AG20443 (cell line): ENCODE data around the gene ARHGEF5.
"Not testable (repeated sequence)": the region's sequence is repeated elsewhere in the genome, so short reads cannot be mapped to it uniquely, and the experiment has no call there.

ENCODE experiments used
- DNase-seq: peaks from one replicate; pipeline ENCODE4 v3.0.0; 2012; ENCODE audit warnings: low spot score, mixed read lengths

ARHGEF5 gene

GRCh38 chr7:144355176-144355822 lies at the start of gene ARHGEF5:
TSS of gene ARHGEF5 (plus strand) at chr7:144355402. CDS start at chr7:144362670, 7,268 bp downstream.
- DNase-seq: not testable (repeated sequence)

GRCh38 chr7:144309702-144310101 lies 45.5 kb upstream of the ARHGEF5 start:
- DNase-seq: not testable (repeated sequence)

- not testable (repeated sequence) for DNase-seq
Observed at GRCh38 chr7:144311218-144311617, 44.0 kb upstream of the ARHGEF5 start.

- DNase-seq: not testable (repeated sequence)
Observed at GRCh38 chr7:144311872-144312469, 43.2 kb upstream of the ARHGEF5 start, which contains the start of gene OR2A1. TSS of gene OR2A1 (plus strand) at chr7:144312419. CDS start at chr7:144318125, 5,706 bp downstream.

- not testable (repeated sequence) for DNase-seq
Observed at GRCh38 chr7:144317537-144317936, 37.7 kb upstream of the ARHGEF5 start.

- DNase-seq: not testable (repeated sequence)
Observed at GRCh38 chr7:144319547-144319946, 35.7 kb upstream of the ARHGEF5 start.

GRCh38 chr7:144321677-144322206 lies 33.5 kb upstream of the ARHGEF5 start:
- not testable (repeated sequence) for DNase-seq

GRCh38 chr7:144323359-144323758 lies 31.8 kb upstream of the ARHGEF5 start:
- DNase-seq: not testable (repeated sequence)

GRCh38 chr7:144325868-144326267 lies 29.3 kb upstream of the ARHGEF5 start:
- not testable (repeated sequence) for DNase-seq

- not testable (repeated sequence) for DNase-seq
Observed at GRCh38 chr7:144330044-144330443, 25.2 kb upstream of the ARHGEF5 start.

- DNase-seq: not testable (repeated sequence)
Observed at GRCh38 chr7:144331221-144331995, 23.8 kb upstream of the ARHGEF5 start.

GRCh38 chr7:144331996-144332288 lies 23.3 kb upstream of the ARHGEF5 start:
- not testable (repeated sequence) for DNase-seq

- not testable (repeated sequence) for DNase-seq
Observed at GRCh38 chr7:144348625-144349024, 6.6 kb upstream of the ARHGEF5 start.

- not testable (repeated sequence) for DNase-seq
Observed at GRCh38 chr7:144351667-144352066, 3.5 kb upstream of the ARHGEF5 start.

- not testable (repeated sequence) for DNase-seq
Observed at GRCh38 chr7:144356185-144356584, 983 bp downstream of the ARHGEF5 start.

- DNase-seq: not testable (repeated sequence)
Observed at GRCh38 chr7:144356860-144357259, 1.7 kb downstream of the ARHGEF5 start.

GRCh38 chr7:144362061-144362460 lies 6.9 kb downstream of the ARHGEF5 start:
- not testable (repeated sequence) for DNase-seq

- not testable (repeated sequence) for DNase-seq
Observed at GRCh38 chr7:144365523-144365922, 10.3 kb downstream of the ARHGEF5 start.

GRCh38 chr7:144367250-144367649 lies 12.0 kb downstream of the ARHGEF5 start:
- not testable (repeated sequence) for DNase-seq

- not testable (repeated sequence) for DNase-seq
Observed at GRCh38 chr7:144369221-144369620, 14.0 kb downstream of the ARHGEF5 start.

- DNase-seq: no peak
Observed at GRCh38 chr7:144378651-144379050, 23.4 kb downstream of the ARHGEF5 start.

GRCh38 chr7:144379776-144380384 lies 24.7 kb downstream of the ARHGEF5 start:
- DNase-seq: no peak
